OCI-LY7 (cell line): Measurements from ENCODE around the gene CEP55. TPM values are rescaled to one million over a fixed set of nuclear protein-coding genes. Genes with fewer than 3 reads are reported as not detected.

Experiments used
- BruUV-seq: library from RNA; stranded (reverse); fragments of 400-500 nt; replicated peaks from 2 replicates; lab custom pipeline; 2021; lab: Mats Ljungman, UMichigan
- CTCF ChIA-PET: fragments of 300-600 bp; sonication (Branson Sonifier 250); formaldehyde crosslinking; loops from one replicate; lab custom pipeline; 2022; ENCODE audit warnings: antibody characterized with exemption; ENCODE audit not compliant: unreplicated experiment; lab: Charles Lee
- POLR2A ChIA-PET: fragments of 300-600 bp; sonication (Branson Sonifier 250); formaldehyde crosslinking; loops from one replicate; lab custom pipeline; 2022; ENCODE audit warnings: antibody characterized with exemption; lab: Charles Lee
- DNase-seq: peaks from one replicate; pipeline ENCODE4 v3.0.0-alpha.2; 2015; ENCODE audit warnings: low spot score
- H2AFZ ChIP-seq: fragments of 200-600 bp; sonication (generic), shearing (Covaris generic); 2 replicates; pipeline ENCODE4 v1.6.1; 2014; ENCODE audit warnings: mild to moderate bottlenecking, antibody characterized with exemption, low read length, moderate library complexity
- H3K27ac ChIP-seq: fragments of 200-600 bp; sonication (generic); 2 replicates; pipeline ENCODE4 v1.5.1; 2014; ENCODE audit warnings: mixed run types, low read depth, mild to moderate bottlenecking, moderate library complexity, low read length, inconsistent platforms; ENCODE audit not compliant: poor library complexity, severe bottlenecking
- H3K36me3 ChIP-seq: fragments of 200-600 bp; sonication (generic); 2 replicates; pipeline ENCODE4 v1.6.1; 2014; ENCODE audit warnings: mild to moderate bottlenecking, antibody characterized with exemption, low read length, moderate library complexity, mixed read lengths; ENCODE audit not compliant: insufficient read depth
- H3K4me1 ChIP-seq: fragments of 200-600 bp; sonication (generic); 2 replicates; pipeline ENCODE4 v1.5.1; 2014; ENCODE audit warnings: mild to moderate bottlenecking, low read length; ENCODE audit not compliant: insufficient read depth, poor library complexity, severe bottlenecking
- H3K4me2 ChIP-seq: fragments of 200-600 bp; sonication (generic); 2 replicates; pipeline ENCODE4 v1.6.1; 2014; ENCODE audit warnings: mild to moderate bottlenecking, low read length
- H3K4me3 ChIP-seq: fragments of 200-600 bp; sonication (generic); 2 replicates; pipeline ENCODE4 v1.5.1; 2014; ENCODE audit warnings: mild to moderate bottlenecking, low read depth, low read length; ENCODE audit not compliant: poor library complexity, severe bottlenecking
- H3K79me2 ChIP-seq: fragments of 200-600 bp; sonication (generic); 2 replicates; pipeline ENCODE4 v1.6.1; 2016; ENCODE audit warnings: low read depth, mild to moderate bottlenecking, low read length, moderate library complexity, mixed read lengths; ENCODE audit not compliant: insufficient read depth
- H3K9me2 ChIP-seq: fragments of 200-600 bp; sonication (generic); 2 replicates; pipeline ENCODE4 v1.6.1; 2016; ENCODE audit warnings: mild to moderate bottlenecking, low read length, mixed read lengths; ENCODE audit not compliant: insufficient read depth
- H3K9me3 ChIP-seq: fragments of 200-600 bp; sonication (generic); 2 replicates; pipeline ENCODE4 v1.6.1; 2014; ENCODE audit warnings: mild to moderate bottlenecking, mixed run types, low read length, mixed read lengths
- H4K20me1 ChIP-seq: fragments of 200-600 bp; sonication (generic); 2 replicates; pipeline ENCODE4 v1.6.1; 2014; ENCODE audit warnings: mild to moderate bottlenecking, antibody characterized with exemption, low read length, moderate library complexity, mixed read lengths; ENCODE audit not compliant: insufficient read depth
- EZH2phosphoT487 ChIP-seq: fragments of 200-600 bp; sonication (generic); IDR thresholded peaks from 2 replicates; pipeline ENCODE4 v1.6.1; 2018; ENCODE audit warnings: low read depth, borderline replicate concordance, mild to moderate bottlenecking, mixed run types, antibody characterized with exemption, low read length, moderate library complexity, mixed read lengths
- intact Hi-C: fragments of 100-400 bp; cut with micrococcal nuclease; formaldehyde crosslinking; loops from one replicate; pipeline ENCODE4 v1.10.0; 2022; ENCODE audit not compliant: unreplicated experiment
- total RNA-seq, 2 experiments: library from RNA; depleted of rRNA in 1 of 2; stranded (reverse); fragments of >200 nt in 1 of 2; shearing (Covaris generic) in 1 of 2; gene quantifications; 2 replicates each; pipeline ENCODE4 v1.2.3, GENCODE V29; 2014 to 2022
- TF ChIP-seq, protein P1 (sequence below): fragments of 200-600 bp; sonication (generic); conservative IDR thresholded peaks from 2 replicates; pipeline ENCODE4 v1.5.1; 2014; ENCODE audit warnings: mild to moderate bottlenecking, antibody characterized with exemption, low read length, moderate library complexity, mixed read lengths

CEP55 gene
- total RNA-seq, 2 experiments from 2014 or later, result 64.5 to 68.3 TPM

DNA sequence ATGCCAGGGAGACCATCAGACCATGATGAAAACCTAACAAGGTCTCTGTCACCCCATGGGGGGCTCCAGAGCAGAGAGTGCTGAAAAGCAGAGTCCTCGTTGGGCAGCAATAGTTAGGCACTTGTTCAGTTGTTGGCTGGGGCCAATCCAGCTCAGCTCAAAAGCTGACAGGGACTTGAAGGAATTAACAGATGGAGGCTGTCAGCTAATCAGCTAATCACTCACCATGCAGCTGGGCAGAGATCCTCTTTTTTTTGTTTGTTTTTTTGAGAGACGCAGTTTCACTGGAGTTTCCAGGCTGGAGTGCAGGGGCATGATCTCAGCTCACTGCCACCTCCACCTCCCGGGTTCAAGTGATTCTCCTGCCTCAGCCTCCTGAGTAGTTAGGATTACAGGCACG lies 18.1 kb downstream of the CEP55 start:
- no peak overlapping the region for H3K4me3 ChIP-seq
- intact Hi-C loops, result no loop called here
- no peak for TF ChIP-seq EZH2phosphoT487
- TF ChIP-seq, protein P1, sequence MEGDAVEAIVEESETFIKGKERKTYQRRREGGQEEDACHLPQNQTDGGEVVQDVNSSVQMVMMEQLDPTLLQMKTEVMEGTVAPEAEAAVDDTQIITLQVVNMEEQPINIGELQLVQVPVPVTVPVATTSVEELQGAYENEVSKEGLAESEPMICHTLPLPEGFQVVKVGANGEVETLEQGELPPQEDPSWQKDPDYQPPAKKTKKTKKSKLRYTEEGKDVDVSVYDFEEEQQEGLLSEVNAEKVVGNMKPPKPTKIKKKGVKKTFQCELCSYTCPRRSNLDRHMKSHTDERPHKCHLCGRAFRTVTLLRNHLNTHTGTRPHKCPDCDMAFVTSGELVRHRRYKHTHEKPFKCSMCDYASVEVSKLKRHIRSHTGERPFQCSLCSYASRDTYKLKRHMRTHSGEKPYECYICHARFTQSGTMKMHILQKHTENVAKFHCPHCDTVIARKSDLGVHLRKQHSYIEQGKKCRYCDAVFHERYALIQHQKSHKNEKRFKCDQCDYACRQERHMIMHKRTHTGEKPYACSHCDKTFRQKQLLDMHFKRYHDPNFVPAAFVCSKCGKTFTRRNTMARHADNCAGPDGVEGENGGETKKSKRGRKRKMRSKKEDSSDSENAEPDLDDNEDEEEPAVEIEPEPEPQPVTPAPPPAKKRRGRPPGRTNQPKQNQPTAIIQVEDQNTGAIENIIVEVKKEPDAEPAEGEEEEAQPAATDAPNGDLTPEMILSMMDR, result no peak
- H3K79me2 ChIP-seq, result no peaks in the 10 kb centered on the region
- CTCF ChIA-PET, result no interaction called here
- peaks cover 3% of the 10 kb centered on the region; the same call in 1 of the 2 replicates for H3K9me3 ChIP-seq
- no peak for DNase-seq
- no peak overlapping the region for H2AFZ ChIP-seq
- H3K4me2 ChIP-seq, result no peak overlapping the region
- no peak overlapping the region for H3K27ac ChIP-seq
- H3K36me3 ChIP-seq, result peaks cover 91% of the 10 kb centered on the region
- POLR2A ChIA-PET, result interaction anchor here (1.9 kb wide), 1 partner anchor 10 kb away, joined by 14 read pairs; no protein-coding TSS in a partner anchor
- no TSS peak for BruUV-seq
- H4K20me1 ChIP-seq, result no peaks in the 10 kb centered on the region
- H3K4me1 ChIP-seq, result no peaks in the 10 kb centered on the region
- no peaks in the 10 kb centered on the region for H3K9me2 ChIP-seq

DNA sequence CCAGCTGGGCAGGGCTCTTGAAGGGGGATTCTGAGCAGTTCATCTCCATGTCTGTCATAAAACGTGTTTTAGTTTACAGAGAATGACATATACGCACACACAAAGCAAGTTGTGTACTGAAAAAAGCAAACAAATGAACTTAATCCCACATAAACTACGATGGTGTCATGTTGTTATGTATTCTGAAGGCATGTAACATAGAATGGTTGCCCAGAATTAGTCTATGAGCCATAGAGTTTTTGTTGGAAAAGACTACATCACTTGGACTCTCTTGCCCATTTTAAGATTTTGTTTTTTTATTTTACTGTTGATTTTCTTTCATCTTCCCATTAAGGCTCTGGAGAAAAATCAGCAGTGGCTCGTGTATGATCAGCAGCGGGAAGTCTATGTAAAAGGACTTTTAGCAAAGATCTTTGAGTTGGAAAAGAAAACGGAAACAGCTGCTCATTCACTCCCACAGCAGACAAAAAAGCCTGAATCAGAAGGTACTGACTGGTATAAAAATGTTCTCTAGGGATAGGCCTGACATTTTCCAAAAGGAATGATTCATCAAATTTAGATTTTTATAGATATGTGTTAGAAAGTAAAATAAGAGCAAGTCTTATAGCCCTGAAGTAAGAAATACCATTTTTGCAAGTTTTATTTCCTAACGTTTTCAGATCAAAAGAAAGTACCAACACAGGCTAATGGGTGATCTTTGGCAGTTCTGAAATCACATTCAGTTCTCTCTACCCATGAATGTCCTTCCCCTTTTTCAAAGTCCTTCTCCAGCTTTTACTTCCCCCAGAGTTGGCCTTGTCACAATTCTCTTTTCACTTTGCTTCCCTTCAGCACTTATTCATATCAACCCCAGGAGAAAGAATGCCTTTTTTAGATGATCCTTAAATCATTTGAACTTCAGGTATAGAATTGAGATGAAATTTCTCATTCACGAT lies 18.9 kb downstream of the CEP55 start:
- H3K79me2 ChIP-seq, result no peaks in the 10 kb centered on the region
- no peaks in the 10 kb centered on the region for H3K9me2 ChIP-seq
- no peaks in the 10 kb centered on the region for H4K20me1 ChIP-seq
- H2AFZ ChIP-seq, result no peak overlapping the region
- ChIA-PET POLR2A (no interaction called here), CTCF (no interaction called here)
- peaks cover 91% of the 10 kb centered on the region for H3K36me3 ChIP-seq
- intact Hi-C loops, result no loop called here
- no peak for TF ChIP-seq EZH2phosphoT487
- TF ChIP-seq, protein P1, result no peak
- H3K27ac ChIP-seq, result no peak overlapping the region
- no peaks in the 10 kb centered on the region for H3K4me1 ChIP-seq
- DNase-seq, result no peak
- H3K9me3 ChIP-seq, result peaks cover 9% of the 10 kb centered on the region; the same call in 1 of the 2 replicates
- BruUV-seq, result no TSS peak
- no peak overlapping the region for H3K4me2 ChIP-seq
- no peak overlapping the region for H3K4me3 ChIP-seq

- Histone ChIP-seq H3K9me3 (peaks cover 11% of the 10 kb centered on the region; the same call in 1 of the 2 replicates), H3K4me1 (no peaks in the 10 kb centered on the region), H3K9me2 (no peaks in the 10 kb centered on the region), H3K4me2 (no peak overlapping the region), H3K27ac (no peak overlapping the region), H3K36me3 (peaks cover 93% of the 10 kb centered on the region), H2AFZ (no peak overlapping the region), H4K20me1 (no peaks in the 10 kb centered on the region), H3K79me2 (no peaks in the 10 kb centered on the region), H3K4me3 (no peak overlapping the region)
- CTCF ChIA-PET, result no interaction called here
- BruUV-seq, result no TSS peak
- POLR2A ChIA-PET, result interaction anchor here (1.2 kb wide), 1 partner anchor 15 kb away, joined by 3 read pairs; no protein-coding TSS in a partner anchor
- intact Hi-C loops, result no loop called here
- TF ChIP-seq EZH2phosphoT487, result no peak
- TF ChIP-seq, protein P1, result no peak
- DNase-seq, result no peak
Measured at GRCh38 chr10:93516006-93516380, 19.6 kb downstream of the CEP55 start.
